ENCODE data around the gene EIF1.
A peak's percentile ranks its signal among the peaks of the same experiment; 100 is the strongest.
"Not testable (repeated sequence)": the region's sequence is repeated elsewhere in the genome, so short reads cannot be mapped to it uniquely, and the experiment has no call there.

Gene EIF1

GRCh38 chr17:41679740-41680425, 8.8 kb upstream of the EIF1 start:
- DNase-seq: no peak

GRCh38 chr17:41680426-41681040, 8.2 kb upstream of the EIF1 start:
- DNase-seq: no peak

- no peak for DNase-seq
Measured at GRCh38 chr17:41681776-41682175, 6.9 kb upstream of the EIF1 start.

GRCh38 chr17:41682631-41683030, 6.1 kb upstream of the EIF1 start:
- DNase-seq: no peak

- DNase-seq: no peak
Measured at GRCh38 chr17:41683441-41684007, 5.2 kb upstream of the EIF1 start.

- DNase-seq: no peak
Measured at GRCh38 chr17:41684035-41684434, 4.7 kb upstream of the EIF1 start.

- not testable (repeated sequence) for DNase-seq
Measured at GRCh38 chr17:41685753-41686152, 2.9 kb upstream of the EIF1 start.

GRCh38 chr17:41686281-41686680, 2.4 kb upstream of the EIF1 start:
- DNase-seq: no peak

GRCh38 chr17:41687828-41688640, 651 bp upstream of the EIF1 start:
- DNase-seq: no peak

- no peak for DNase-seq
Measured at GRCh38 chr17:41689497-41690299, 1.0 kb downstream of the EIF1 start.

- no peak for DNase-seq
Measured at GRCh38 chr17:41690497-41690896, 1.8 kb downstream of the EIF1 start.

GRCh38 chr17:41691031-41691777, 2.5 kb downstream of the EIF1 start:
- DNase-seq: no peak

GRCh38 chr17:41692722-41693521, 4.2 kb downstream of the EIF1 start:
- DNase-seq: no peak

- no peak for DNase-seq
Measured at GRCh38 chr17:41695134-41695661, 6.5 kb downstream of the EIF1 start.

- peak; percentile 48 for DNase-seq
Measured at GRCh38 chr17:41695954-41696757, 7.5 kb downstream of the EIF1 start.

GRCh38 chr17:41697122-41697962, 8.7 kb downstream of the EIF1 start:
- no peak for DNase-seq

- DNase-seq: not testable (repeated sequence)
Measured at GRCh38 chr17:41700843-41701242, 12.2 kb downstream of the EIF1 start.

GRCh38 chr17:41702712-41703111, 14.0 kb downstream of the EIF1 start:
- DNase-seq: no peak

Measured in NCI-H1048 (cell line).